ENCODE data around the gene LLGL2. TPM values are rescaled to one million over a fixed set of nuclear protein-coding genes. Genes with fewer than 3 reads are reported as not detected.

Gene LLGL2
- total RNA-seq, 2 donors from 2014 or later: 4.1 to 8.5 TPM

DNA sequence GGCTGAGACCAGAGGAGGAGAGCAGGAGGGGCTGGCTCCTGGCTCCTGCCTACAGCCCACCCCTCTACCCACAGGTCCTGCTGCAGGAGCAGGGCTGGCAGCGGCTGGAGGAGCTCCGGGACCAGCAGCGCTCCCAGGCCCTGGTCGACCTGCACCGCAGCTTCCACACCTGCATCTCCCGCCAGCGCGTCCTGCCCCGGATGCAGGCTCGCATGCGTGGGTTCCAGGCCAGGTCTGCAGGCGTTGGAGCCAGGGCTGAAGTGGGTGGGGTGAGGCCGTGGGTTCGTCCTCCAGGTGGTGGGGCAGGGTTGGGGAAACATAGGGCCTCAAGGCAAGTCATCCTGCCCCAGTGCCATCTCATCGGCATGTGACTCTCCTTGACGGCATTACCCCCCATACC lies 80.3 kb downstream of the LLGL2 start:
- peaks cover 0 to 8% of the 10 kb centered on the region in 2 donors for H3K4me1 ChIP-seq
- H3K4me3 ChIP-seq: no peak overlapping the region
- DNase-seq (ENCODE audit: low spot score): no peak
- TF ChIP-seq, protein P1, sequence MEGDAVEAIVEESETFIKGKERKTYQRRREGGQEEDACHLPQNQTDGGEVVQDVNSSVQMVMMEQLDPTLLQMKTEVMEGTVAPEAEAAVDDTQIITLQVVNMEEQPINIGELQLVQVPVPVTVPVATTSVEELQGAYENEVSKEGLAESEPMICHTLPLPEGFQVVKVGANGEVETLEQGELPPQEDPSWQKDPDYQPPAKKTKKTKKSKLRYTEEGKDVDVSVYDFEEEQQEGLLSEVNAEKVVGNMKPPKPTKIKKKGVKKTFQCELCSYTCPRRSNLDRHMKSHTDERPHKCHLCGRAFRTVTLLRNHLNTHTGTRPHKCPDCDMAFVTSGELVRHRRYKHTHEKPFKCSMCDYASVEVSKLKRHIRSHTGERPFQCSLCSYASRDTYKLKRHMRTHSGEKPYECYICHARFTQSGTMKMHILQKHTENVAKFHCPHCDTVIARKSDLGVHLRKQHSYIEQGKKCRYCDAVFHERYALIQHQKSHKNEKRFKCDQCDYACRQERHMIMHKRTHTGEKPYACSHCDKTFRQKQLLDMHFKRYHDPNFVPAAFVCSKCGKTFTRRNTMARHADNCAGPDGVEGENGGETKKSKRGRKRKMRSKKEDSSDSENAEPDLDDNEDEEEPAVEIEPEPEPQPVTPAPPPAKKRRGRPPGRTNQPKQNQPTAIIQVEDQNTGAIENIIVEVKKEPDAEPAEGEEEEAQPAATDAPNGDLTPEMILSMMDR (IDR thresholded peaks at IDR 0.05): no peak
- no peaks in the 10 kb centered on the region for H3K27me3 ChIP-seq
- H3K27ac ChIP-seq: no peak overlapping the region
- H3K36me3 ChIP-seq: no peaks in the 10 kb centered on the region
- H3K9me3 ChIP-seq: no peaks in the 10 kb centered on the region

DNA sequence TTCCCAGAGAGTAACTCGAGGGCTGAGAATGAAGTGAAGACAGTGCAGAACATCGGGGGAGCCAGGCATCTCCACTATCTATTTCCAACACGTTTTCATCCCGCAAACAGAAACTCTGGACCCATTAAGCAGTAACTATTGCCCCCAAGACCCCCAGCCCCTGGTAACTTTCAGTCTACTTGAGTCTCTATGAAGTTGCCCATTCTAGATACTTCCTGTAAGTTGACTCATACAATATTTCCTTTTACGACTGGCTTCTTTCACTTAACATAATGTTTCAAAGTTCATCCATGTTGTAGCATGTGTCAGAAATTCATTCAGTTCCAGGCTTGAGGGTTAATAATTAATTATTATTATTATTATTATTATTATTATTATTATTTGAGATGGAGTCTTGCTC lies 81.6 kb downstream of the LLGL2 start:
- Histone ChIP-seq H3K27me3 (no peaks in the 10 kb centered on the region), H3K9me3 (no peaks in the 10 kb centered on the region), H3K27ac (no peak overlapping the region), H3K4me1 (peaks cover 0 to 8% of the 10 kb centered on the region in 2 donors), H3K4me3 (no peak overlapping the region), H3K36me3 (no peaks in the 10 kb centered on the region)
- DNase-seq (ENCODE audit: low spot score): no peak
- TF ChIP-seq, protein P1 (IDR thresholded peaks at IDR 0.05): no peak

- H3K27ac ChIP-seq: no peak overlapping the region
- no peaks in the 10 kb centered on the region for H3K9me3 ChIP-seq
- H3K4me3 ChIP-seq: no peak overlapping the region
- no peaks in the 10 kb centered on the region for H3K4me1 ChIP-seq
- DNase-seq (ENCODE audit: low spot score): no peak
- H3K36me3 ChIP-seq: peaks cover 25% of the 10 kb centered on the region
- no peaks in the 10 kb centered on the region for H3K27me3 ChIP-seq
- TF ChIP-seq, protein P1 (IDR thresholded peaks at IDR 0.05): no peak
Measured at GRCh38 chr17:75610103-75610984, 84.8 kb downstream of the LLGL2 start.

DNA sequence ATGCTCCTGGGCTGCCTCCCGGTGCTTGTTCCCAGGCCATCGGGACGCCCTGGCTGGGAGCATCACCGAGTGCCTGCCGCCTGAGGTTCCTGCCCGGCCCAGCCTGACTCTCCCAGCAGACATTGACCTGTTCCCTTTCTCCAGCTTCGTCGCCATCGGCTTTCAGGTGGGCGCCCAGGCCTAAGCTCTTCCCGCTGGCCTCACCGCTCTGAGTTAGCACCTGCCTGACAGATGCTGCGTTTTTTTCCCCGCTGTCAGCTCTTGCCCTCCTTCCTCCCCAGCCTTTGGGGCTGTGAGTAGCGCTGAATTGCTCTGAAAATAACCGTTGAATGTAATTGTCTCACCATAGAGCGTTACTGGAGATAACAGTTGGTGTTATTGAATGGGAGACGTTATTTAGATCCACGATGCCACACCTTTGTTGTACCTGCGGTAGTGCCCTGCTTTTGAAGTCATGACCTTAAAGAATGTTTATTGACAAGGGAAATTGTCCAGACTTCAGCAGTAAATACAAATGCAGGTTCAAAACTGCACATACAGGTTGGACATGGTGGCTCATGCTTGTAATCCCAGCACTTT lies 86.4 kb downstream of the LLGL2 start:
- H3K27ac ChIP-seq: no peak overlapping the region
- no peak for DNase-seq (ENCODE audit: low spot score)
- no peaks in the 10 kb centered on the region for H3K9me3 ChIP-seq
- peaks cover 38% of the 10 kb centered on the region for H3K36me3 ChIP-seq
- no peaks in the 10 kb centered on the region for H3K4me1 ChIP-seq
- H3K4me3 ChIP-seq: no peak overlapping the region
- TF ChIP-seq, protein P1 (IDR thresholded peaks at IDR 0.05): no peak
- no peaks in the 10 kb centered on the region for H3K27me3 ChIP-seq

DNA sequence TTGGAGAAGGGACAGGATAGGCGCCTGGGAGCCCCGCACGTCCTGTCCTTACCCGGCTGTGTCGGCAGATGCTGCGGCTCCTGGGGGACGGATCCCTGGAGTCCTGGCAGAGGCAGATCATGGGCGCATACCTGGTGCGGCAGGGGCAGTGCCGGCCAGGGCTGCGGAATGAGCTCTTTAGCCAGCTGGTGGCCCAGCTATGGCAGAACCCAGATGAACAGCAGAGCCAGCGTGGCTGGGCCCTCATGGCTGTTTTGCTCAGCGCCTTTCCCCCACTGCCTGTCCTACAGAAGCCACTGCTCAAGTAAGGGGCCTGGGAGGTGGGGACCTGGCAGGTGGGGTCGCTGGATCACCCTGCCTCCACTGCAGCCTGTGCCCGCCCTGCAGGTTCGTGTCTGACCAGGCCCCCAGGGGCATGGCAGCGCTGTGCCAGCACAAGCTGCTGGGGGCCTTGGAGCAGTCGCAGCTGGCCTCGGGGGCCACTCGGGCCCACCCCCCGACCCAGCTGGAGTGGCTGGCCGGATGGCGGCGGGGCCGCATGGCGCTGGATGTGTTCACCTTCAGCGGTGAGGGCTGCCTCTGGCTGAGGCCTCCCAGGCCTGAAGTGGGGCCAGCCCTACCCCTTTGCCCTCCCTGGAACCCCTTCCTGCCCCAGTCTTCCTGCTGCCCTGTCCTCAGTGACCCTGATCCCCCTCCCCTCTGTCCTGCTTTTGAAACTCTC lies 87.6 kb downstream of the LLGL2 start:
- Histone ChIP-seq H3K27me3 (no peaks in the 10 kb centered on the region), H3K9me3 (no peaks in the 10 kb centered on the region), H3K27ac (no peak overlapping the region), H3K4me3 (no peak overlapping the region), H3K4me1 (no peaks in the 10 kb centered on the region), H3K36me3 (peaks cover 42% of the 10 kb centered on the region)
- DNase-seq (ENCODE audit: low spot score): no peak
- TF ChIP-seq, protein P1 (IDR thresholded peaks at IDR 0.05): no peak

All from right atrium auricular region (tissue), 2 donors.